Stimulated activated CD8-positive, alpha-beta memory T cell treated with anti-CD3 and anti-CD28 coated beads, Interleukin-15, amount 100 ng/mL, for 1 hour (primary cell): ENCODE data around the gene RALGAPA1.
A peak's percentile ranks its signal among the peaks of the same experiment; 100 is the strongest.
"Not testable (repeated sequence)": the region's sequence is repeated elsewhere in the genome, so short reads cannot be mapped to it uniquely, and the experiment has no call there.

ENCODE experiments used
- DNase-seq: peaks from one replicate; pipeline ENCODE4 v3.0.0-alpha.2; 2020; ENCODE audit warnings: low read depth

RALGAPA1 gene

GRCh38 chr14:35821564-35822411, 12.7 kb upstream of the RALGAPA1 start:
- no peak for DNase-seq

GRCh38 chr14:35819591-35820540, 10.8 kb upstream of the RALGAPA1 start:
- no peak for DNase-seq

- DNase-seq: no peak
Measured at GRCh38 chr14:35818346-35819115, 9.4 kb upstream of the RALGAPA1 start.

- DNase-seq: peak; percentile 82
Measured at GRCh38 chr14:35814371-35815005, 5.4 kb upstream of the RALGAPA1 start.

GRCh38 chr14:35810963-35811362, 1.9 kb upstream of the RALGAPA1 start:
- DNase-seq: no peak

- no peak for DNase-seq
Measured at GRCh38 chr14:35809597-35809996, 502 bp upstream of the RALGAPA1 start.

GRCh38 chr14:35808076-35808637, 938 bp downstream of the RALGAPA1 start:
- DNase-seq: no peak

GRCh38 chr14:35807131-35807961, 1.7 kb downstream of the RALGAPA1 start:
- DNase-seq: no peak

GRCh38 chr14:35806006-35806907, 2.8 kb downstream of the RALGAPA1 start:
- no peak for DNase-seq

GRCh38 chr14:35797796-35798195, 11.3 kb downstream of the RALGAPA1 start:
- no peak for DNase-seq

GRCh38 chr14:35789651-35790050, 19.4 kb downstream of the RALGAPA1 start:
- DNase-seq: no peak

GRCh38 chr14:35786856-35787255, 22.2 kb downstream of the RALGAPA1 start:
- DNase-seq: no peak

GRCh38 chr14:35783699-35784098, 25.4 kb downstream of the RALGAPA1 start:
- no peak for DNase-seq

- DNase-seq: no peak
Measured at GRCh38 chr14:35779368-35779767, 29.7 kb downstream of the RALGAPA1 start.

- not testable (repeated sequence) for DNase-seq
Measured at GRCh38 chr14:35777550-35777949, 31.5 kb downstream of the RALGAPA1 start.

GRCh38 chr14:35776823-35777222, 32.3 kb downstream of the RALGAPA1 start:
- DNase-seq: no peak

GRCh38 chr14:35776085-35776484, 33.0 kb downstream of the RALGAPA1 start:
- DNase-seq: not testable (repeated sequence)

GRCh38 chr14:35766700-35767082, 42.4 kb downstream of the RALGAPA1 start:
- DNase-seq: no peak

GRCh38 chr14:35766036-35766699, 42.9 kb downstream of the RALGAPA1 start:
- DNase-seq: no peak
